Measurements from ENCODE around the gene PERCC1.
A peak's percentile ranks its signal among the peaks of the same experiment; 100 is the strongest.

PERCC1 gene

DNA sequence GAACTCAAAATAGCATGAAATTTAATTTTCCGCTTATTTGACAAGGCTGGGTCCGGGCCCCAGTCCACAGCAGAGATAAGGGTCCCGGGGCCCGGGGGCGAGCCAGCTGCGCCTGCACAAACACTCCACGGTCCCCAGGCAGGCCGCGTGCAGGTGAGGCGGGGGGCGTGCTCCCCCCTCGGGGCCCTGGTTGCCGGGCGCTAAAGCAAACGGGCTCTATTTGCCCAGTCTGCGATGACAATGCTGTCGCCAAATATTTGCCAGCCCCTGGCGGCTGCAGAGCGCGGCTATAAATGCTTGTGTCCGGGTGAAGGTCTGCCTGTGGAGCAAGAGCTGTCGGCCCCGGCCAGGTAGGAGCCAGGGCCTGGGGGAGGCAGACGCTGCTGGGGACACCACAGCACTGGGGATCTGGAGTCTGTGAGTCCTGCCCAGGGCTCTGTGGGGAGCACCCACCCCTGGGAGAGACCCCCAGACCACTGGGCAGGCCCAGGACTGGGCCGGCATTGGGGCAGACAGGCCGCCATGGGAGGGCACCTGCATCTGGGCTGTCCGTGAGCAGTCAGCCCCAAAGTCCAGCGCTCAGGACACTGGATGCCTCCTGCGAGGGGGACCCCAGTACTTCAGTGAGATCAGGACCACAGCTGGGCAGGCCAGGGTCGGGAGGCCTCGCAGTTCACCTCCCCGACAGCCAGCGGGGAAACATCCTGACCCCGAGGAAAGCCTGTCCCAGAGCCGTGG, at the start of gene PERCC1:
TSS of gene PERCC1 (plus strand) at position 320 of the 738 bp plus-strand sequence. CDS start 1,516 bp downstream, outside the sequence.
- DNase-seq: no peak

DNA sequence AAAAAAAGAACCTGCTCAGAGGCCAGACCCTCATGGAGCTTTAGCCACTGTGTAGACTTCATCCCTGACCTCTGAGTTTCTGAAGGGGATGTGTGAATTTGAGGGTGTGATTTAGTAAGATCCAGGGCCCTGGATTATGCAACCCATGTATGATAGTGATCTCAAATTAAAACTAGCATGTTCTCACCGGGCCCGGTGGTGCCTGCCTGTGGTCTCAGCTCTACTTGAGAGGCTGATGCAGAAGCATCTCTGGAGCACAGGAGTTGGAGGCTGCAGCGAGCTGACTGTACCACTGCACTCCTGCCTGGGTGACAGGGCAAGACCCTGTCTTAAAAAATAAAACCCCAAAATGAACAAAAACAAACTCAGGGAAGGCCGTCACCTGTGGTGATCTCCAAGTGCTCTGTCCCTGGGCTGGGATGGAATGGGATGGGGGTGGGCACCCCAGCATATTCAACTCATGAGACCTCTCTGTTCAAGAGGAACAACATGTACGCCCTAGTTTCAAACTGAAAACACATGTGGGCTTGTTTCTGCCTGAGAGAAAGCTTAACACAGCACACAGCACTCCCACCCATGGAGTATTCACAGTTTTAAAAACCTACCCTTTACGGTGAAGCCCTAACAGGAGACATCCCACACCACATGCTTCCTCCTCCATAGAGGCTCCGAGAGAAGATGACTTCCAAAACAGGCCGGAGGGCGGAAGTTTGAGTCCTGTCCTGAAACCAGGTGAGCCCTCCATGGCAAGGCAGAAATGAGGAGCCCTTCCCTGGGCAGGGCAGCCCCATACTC, 49.1 kb upstream of the PERCC1 start:
- no peak for DNase-seq

DNA sequence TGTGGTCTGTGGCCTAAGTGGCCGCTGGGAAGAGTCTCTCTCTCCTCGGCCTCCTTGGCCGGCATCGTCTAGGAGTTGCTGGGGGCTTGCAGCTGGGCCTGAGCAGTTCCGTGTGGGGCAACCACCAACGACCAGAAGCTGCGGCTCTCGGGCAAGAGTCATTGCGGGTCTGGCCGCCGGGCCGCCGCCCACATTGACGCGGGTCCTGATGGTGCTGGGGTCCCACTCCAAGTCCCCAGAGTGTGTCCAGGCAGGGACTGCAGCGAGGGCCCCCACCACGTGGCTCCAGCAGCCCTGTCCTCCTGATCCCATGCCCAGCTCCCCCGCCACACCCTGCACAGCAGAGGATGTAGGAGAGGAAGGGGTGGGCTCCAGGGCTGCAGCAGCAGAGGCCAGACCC, 47.3 kb upstream of the PERCC1 start:
- no peak for DNase-seq

DNA sequence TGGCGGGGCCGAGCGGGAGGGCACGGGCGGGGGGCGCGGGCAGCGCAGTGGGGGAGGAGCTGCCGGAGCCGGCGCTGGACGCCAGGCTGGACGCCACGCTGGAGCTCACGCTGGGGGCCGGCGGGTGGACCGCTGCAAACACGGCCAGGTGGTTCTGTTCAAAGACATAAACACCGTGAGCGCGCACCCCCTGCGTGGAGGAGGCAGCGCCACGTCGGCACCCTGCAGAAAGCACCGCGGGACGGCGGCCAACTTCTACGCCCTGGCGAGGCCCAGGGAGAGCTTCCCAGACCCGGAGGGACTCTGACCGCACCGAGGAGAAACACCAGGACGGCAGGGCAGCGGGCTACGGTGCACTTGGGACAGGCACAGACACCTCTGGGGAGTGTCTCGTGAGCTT, 45.6 kb upstream of the PERCC1 start:
- DNase-seq: no peak

DNA sequence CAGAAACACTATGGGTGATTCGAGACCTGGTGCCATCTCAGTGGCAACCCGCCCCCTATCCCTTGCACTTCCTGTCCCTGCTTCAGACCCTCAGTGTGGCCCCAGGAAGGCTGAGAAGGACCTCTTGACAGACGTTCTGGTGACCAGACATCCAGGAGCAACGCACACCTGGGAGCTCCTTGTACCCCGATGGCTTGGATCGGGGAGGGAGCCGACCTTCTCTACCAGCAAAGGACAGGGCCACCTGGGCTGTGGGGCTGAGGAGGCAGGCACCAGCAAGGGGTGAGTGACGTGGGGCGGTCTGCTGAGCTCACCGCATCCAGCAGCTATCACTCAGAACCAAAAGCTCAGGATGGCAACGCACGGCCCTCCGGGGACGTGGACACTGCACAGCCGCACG, 43.5 kb upstream of the PERCC1 start:
- DNase-seq: no peak

DNA sequence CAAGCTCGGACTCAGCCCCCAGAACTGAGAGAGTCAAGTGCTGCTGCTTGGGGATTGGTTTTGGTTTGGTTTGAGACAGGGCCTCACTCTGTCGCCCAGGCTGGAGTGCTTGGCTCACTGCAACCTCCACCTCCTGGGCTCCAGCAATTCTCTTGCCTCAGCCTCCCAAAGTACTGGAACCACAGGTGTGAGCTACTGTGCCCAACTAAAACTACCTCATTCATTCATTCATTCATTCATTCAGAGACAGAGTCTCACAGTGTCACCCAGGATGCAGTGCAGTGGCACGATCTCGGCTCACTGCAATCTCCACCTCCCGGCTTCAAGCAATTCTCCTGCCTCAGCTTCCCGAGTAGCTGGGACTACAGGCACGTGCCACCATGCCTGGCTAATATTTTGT, 41.1 kb upstream of the PERCC1 start:
- DNase-seq: no peak

DNA sequence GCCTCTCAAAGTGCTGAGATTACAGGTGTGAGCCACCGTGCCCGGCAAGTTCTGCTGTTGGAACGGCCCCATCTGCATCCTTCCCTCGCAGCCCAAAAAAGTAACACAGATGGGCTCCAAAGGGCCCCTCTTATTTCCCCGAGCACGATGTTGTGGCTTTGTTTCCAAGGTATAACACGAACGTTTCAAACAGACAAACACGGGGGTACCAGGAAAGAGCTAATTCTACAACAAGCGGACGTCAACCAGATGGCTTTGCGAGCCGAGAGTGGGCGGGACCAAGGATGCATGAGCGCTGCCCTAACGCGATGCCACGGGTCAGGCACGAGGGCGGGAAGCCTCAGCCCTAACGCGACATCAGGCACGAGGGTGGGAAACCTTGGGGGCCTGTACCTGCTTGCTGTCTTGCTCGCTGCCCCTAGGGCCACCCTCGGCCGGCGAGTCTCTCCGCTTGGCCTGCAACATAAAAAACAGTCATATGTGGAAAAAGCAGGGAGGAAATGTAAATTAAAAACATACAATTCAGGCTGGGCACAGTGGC, 40.6 kb upstream of the PERCC1 start:
- DNase-seq: no peak

DNA sequence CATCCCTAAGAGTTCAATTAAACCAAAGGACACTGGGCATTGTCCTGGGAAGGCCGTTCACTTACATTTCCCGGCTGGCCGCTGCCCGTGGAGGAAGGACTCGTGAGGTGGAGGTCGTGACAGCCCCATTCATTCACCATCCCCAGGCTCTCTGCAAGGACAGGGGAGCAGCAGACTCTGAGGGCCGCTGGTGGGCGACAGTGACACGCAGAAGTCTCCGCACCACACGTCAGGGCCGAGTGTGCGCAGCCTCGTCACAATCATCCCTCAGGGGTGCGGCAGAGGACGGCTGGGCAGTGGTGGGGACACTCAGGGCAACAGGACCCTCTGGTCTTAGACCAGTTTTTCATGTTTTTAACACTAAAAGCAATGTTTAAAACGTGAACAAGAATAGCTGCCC, 38.1 kb upstream of the PERCC1 start:
- no peak for DNase-seq

DNA sequence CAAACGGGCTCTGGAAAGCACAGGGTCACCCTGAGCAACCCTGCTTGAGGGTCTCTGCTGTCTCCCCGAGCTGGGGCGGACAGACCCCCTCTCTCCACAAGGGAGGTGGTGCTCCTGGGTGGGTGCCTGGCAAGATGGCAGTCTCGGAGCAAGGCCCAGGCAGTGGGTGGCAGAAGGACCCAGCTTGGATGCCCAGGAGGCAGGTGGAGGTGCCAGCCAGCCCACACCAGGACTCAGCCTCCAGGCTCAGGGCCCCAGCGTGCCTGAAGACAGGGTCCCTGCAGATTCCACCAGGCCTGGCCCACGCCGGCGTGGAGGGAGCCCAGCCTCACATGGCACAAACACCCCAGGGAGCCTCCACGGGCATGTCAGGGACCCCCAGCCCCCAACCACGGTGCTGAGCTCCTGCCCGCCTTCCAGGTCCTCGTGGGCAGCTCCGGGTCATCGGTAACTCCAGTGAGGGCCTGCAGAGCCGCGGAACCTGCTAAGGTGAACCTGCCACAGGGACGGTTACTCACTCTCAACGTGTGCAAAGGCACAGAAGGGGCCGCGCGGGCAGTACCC, 37.2 kb upstream of the PERCC1 start:
- no peak for DNase-seq

DNA sequence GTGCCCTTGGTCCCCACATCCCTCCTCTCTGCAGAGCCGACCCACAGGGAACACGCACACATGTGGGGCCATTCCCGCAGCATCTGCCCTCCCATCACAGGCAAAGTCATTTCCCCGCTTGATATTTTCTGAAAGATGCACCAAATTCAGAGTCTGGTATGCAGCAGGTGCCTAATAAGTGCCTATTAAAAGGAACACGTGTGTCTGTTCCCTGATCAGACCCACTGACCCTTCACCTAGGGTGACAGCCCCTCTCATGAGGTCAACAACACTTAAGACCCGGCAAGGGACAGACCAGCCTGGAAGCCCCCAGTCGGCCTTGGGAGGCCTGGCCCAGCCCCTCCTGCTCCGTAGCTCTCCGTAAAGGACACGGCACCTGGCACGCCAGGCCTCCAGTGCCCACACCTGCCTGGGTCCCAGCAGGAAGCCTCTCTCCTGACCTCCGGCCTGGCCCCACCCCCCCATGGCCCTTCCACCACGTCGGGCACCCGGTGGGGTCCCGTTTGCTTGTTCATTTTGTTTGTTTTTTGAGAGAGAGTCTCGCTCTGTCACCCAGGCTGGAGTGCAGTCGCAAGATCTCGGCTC, 36.4 kb upstream of the PERCC1 start:
- no peak for DNase-seq

DNA sequence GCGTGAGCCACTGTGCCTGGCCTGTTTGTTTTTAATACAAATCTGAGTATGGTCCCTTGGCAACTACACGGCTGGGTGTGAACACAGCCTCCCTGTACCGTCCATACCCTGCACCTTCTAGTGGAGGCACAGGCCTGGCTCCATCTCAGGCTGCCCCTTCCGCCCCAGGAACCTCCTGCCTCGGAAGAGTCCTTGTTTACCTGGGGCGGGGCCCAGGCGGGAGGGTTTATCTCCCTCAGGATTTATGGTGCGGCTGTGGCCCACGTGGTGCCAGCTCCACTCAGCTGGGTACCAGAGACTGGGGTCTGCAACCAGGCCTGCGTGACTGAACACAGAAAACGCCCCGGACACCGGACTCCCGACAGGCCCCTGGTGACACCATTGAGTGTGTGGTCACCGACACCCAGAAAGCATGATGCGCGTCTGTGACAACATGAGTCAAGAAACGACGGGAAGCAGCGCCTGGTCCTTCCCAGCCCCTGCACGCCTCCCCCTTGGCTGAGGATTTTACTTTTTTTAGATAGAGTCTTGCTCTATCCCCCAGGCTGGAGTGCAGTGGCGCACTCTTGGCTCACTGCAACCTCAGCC, 35.3 kb upstream of the PERCC1 start:
- no peak for DNase-seq

DNA sequence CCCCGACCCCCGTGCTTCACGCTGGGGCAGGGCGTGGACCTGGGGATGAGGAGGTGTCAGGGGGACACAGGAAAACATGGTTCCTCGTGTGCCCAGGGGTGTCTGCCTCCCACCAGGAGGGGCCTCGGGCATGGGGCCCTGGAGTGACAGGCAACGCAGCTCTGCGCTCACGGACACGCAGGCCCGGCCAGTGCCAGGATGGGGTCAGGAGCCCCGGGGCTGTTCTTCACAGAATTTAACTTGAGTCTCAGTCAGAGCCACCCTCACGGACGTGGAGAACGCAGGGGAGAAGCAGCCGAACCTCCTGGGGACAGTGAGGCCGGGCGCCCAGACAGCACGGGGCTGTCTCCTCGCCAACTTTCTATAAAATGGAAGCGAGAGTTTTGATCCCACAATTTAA, 33.1 kb upstream of the PERCC1 start:
- no peak for DNase-seq

DNA sequence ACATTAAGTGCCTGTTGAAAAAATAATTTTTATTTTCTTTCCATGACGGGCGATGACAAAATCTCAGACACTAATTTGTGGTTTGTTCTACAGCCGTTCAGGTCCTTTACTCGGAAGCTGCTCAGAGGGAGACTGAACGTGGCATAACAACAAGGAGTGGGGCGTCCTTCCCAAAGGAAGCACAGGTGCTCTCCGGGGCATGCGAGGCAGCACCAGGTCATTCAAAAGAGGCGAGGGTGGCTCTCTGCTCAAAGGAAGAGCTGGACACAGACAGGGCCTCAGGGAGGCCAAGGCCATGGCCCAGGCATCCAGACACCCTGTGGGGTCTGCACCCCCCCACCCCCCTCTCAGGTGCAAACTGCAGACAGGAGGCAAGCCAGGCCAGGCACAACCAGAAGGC, 32.5 kb upstream of the PERCC1 start:
- no peak for DNase-seq

DNA sequence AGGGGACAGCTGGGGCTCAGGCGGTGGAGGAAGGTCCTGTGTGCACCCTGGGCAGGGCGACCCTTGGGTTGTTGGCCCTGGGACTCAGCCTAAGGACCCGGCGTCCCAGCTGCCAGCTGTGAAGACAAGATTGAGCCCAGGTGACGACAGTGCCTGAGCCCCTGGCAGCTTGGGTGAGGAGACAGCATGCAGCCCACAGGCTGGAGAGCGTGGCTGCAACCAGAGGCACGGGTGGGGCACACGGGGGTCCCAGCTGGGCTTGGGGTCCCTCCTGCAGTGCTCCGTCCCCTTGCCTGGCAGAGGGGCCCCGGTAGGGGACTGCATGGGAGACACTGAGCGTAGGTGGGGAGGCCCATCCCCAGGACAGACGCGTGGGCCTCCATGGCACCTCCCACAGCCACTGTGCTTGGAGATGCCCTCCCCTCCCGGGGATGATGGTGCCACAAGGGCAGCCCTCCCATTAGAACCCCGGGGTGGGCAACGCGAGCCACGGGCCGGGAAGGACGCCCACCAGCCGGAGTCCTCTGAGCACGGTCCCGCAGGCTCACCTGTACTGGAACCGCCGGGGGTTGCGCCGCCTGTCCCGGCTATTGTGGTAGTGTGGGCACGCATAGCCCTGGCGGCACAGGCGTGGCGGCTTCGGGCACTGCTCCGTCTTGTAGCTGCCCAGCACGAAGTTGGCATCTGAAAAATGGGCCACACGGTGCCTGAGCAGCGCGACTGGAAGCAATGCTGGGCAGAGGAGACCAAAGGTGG, 31.9 kb upstream of the PERCC1 start:
- DNase-seq: no peak

DNA sequence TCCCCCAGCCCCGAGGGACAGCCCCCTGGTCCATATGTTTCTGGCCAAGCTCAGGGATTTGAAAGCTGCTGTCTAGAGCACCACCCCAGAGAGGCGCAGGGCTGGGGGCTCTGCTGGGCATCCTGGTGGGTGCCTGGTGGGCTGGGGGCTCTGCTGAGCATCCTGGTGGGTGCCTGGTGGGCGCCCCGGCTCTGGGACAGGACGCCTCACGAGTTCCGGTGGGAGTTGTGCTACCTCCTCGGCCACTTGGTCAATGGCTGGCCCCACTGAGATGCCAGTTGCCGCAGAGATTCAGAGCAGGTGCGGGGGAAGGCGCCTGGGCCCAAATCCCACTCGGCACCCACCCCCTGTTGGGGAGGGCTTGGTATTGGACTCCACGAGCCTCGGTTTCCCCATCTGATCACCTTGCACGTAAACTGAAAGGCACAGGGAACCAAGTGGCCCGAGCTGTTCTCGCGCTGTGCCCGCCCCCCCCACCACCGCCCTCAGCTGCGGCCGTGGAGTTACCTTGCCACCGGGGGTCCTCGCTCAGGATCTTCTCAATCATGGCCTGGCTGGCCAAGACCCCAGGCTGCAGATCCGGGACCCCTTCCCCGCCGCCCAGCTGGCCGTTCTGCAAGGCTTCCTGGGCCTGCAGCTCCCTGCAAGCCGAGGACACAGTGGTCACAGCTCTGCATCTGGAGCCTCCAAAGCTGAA, 29.7 kb upstream of the PERCC1 start:
- no peak for DNase-seq

DNA sequence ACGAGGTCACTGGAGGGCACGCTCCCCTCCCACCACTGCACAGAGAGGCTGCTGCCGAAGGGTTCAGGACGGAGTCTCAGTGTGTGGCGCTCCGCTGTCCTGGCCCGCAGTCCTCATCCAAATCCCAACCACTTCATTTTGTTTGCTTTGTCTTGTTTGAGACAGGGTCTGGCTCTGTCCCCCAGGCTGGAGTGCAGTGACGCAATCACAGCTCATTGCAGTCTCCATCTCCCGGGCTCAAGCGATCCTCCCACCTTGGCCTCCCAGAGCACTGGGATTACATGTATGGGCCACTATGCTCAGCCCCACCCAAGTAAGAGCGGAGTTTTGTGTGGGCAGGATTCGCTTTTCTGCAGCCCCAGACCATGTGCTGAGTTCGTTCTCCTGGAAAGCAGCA, 29.1 kb upstream of the PERCC1 start:
- no peak for DNase-seq

DNA sequence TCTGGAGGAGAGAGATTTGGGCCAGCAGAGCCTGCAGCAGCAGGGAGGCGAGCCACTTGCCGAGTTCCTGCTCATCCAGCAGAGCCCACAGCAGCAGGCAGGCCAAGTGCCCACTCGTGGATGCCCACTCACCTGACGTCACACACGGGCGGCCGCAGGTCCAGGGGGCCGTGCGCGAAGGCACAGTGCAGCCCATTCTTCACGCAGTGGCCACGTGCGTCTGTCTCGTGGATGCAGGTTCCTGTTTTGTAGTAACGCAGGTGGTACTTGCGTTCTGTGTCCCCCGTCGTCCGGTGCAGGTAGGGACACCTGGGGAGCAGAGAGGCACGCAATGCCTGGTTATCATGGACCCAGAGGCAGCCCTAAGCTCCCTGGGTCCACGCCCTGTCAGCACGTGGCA, 27.8 kb upstream of the PERCC1 start:
- no peak for DNase-seq

DNA sequence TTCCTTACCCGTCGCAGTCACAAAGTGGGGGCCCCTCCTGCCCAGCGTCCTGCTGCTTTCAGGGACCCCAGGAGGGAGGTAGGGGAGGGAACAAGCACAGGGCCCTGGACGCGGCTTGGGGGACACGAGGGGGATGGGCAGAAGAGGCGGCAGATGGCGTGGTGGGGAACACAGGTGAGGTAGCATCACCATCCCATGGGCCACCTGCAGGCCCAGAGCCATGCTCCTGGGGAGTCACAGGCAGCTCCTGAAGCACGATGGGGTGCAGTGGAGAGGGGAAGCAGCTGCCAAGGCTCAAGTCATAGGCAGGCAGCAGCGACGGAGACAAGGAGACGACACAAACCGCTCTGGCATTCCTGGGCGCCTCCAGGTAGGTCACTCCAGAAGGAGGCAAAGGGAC, 27.1 kb upstream of the PERCC1 start:
- no peak for DNase-seq

DNA sequence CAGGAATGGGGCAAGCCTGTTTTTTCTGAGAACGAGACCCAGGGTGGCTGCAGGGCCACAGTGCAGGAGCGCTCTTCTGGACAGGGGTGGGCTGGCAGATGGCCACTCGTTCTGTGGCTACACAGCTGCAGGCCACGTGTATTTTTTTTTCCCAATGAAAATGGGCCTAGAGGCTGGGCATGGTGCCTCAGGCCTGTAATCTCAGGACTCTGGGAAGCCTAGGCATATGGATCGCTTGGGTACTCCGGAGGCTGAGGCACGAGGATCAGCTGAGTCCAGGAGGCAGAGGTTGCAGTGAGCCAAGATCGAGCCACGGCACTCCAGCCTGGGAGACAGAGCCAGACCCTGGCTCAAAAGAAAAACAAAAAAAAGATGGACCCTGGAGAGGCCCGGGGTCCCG, 23.1 kb upstream of the PERCC1 start:
- DNase-seq: no peak

DNA sequence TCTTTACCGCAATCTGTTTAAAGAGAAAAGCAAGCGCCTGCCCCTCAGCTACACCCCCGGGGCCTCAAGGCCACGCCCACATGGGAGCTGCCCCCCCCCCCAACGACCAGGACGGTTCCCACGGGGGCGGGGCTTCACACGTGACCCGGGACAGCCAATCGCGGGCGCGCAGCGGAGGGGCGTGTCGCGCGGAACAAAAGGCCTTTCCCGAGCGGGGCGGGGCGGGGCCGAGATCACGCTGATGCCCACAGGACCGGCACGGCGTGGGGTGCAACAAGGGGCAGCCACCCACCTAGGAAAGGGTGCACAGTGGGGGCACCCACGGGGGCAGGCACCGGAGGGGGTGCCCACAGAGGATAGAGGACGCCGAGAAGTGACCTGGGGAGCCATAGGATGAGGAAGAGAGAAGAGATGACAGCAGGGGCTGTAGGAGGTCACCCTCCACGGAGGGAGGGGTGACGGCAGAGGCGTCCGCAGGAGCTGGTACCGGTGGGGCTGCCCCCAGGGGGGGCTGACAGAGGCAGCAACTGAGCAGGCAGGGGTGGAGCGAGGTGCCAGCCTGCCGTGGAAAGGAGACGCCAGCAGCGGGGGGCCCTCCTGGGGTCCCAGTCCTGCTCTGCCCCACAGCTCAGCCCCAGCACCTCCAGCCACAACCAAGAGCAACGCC, 22.6 kb upstream of the PERCC1 start:
- peak; percentile 97 to 98 for DNase-seq

DNA sequence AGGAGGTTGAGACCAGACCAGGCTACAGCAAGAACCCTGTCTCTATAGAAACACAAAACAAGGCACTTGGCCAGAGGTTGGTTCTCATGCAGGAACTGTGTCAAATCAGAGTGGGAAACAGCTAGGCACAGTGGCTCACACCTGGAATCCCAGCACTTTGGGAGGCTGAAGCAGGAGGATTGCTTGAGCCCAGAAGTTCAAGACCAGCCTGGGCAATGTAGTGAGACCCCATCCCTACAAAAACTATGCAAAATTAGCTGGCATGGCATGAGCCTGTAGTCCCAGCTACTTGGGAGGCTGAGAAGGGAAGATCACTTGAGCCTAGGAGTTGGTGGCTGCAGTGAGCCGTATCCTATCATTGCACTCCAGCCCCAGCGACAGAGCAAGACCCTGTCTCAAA, 18.0 kb upstream of the PERCC1 start:
- no peak for DNase-seq

Data from stimulated activated CD4-positive, alpha-beta T cell treated with anti-CD3 and anti-CD28 coated beads, Interleukin-2, amount 100 ng/mL, for 48 hours (primary cell).